ENCODE measurements around the gene RYR1. TPM values are rescaled to one million over a fixed set of nuclear protein-coding genes. Genes with fewer than 3 reads are reported as not detected.

RYR1 gene
- total and polyA plus RNA-seq, 2 of the 8 experiments (the other 6 are each of a cell fraction or from before 2014, with no cell fraction given) = 5.8 to 11.8 TPM

DNA sequence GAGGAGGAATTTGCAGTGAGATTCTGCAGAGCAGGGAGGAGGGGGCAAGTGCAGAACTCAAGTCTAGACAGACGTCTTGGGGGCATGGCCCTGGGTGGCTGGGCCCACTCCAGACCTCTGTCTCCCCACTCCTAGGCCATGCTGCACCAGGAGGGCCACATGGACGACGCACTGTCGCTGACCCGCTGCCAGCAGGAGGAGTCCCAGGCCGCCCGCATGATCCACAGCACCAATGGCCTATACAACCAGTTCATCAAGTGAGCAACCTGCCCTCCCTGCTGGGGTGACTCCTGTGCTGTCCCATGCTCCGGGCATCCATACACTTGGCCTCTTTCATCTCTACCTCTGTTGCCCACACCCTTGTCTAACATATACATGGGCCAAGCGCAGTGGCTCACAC is 18.1 kb downstream of the RYR1 start:
- CTCF ChIA-PET (ENCODE audit: partially characterized antibody) = interaction anchor here (3.1 kb wide), 1 partner anchor 48 kb away, joined by 22 read pairs; the partner anchor contains the start of gene FAM98C
- no peak overlapping the region for H2BK15ac ChIP-seq (ENCODE audit: low read length)
- H2AFZ ChIP-seq (ENCODE audit: low read length) = no peak overlapping the region
- H3K4me3 ChIP-seq (ENCODE audit: extremely low read depth in 1 of 4, insufficient read depth in 2 of 4, low read depth in 3 of 4, low read length in 4 of 4) = no peak overlapping the region
- no peaks in the 10 kb centered on the region for H3K23me2 ChIP-seq (ENCODE audit: low read depth, low read length)
- TF ChIP-seq BRCA1 (IDR thresholded peaks at IDR 0.05; ENCODE audit: low read depth, low read length) = no peak
- TF ChIP-seq TAF7 (optimal IDR thresholded peaks at IDR 0.05; ENCODE audit: borderline replicate concordance, low read depth, low read length) = no peak
- TF ChIP-seq NANOG (IDR thresholded peaks at IDR 0.05; ENCODE audit: insufficient read depth, low read depth, low read length, poor library complexity, severe bottlenecking) = no peak
- TF ChIP-seq SP4 (IDR thresholded peaks at IDR 0.05; ENCODE audit: low read length) = no peak
- TF ChIP-seq CEBPB (IDR thresholded peaks at IDR 0.05; ENCODE audit: low read depth, low read length) = no peak
- H3K79me2 ChIP-seq (ENCODE audit: control insufficient read depth in 1 of 2, insufficient read depth in 2 of 2, low read length in 2 of 2) = no peaks in the 10 kb centered on the region
- no peak overlapping the region for H3K23ac ChIP-seq (ENCODE audit: insufficient read length)
- H4K5ac ChIP-seq (ENCODE audit: insufficient read length, low read depth, low read length) = no peak overlapping the region
- H3K27ac ChIP-seq (ENCODE audit: low read depth, low read length) = no peak overlapping the region
- no peaks in the 10 kb centered on the region; the same call in 1 of the 2 replicates for H3K79me1 ChIP-seq (ENCODE audit: low read depth, low read length)
- H4K20me1 ChIP-seq (replicated peaks in 1 of 2; ENCODE audit: control insufficient read depth in 1 of 2, insufficient read depth in 2 of 2, low read length in 2 of 2) = peaks cover 2 to 4% of the 10 kb centered on the region in 2 experiments
- no peak overlapping the region for H2BK12ac ChIP-seq (ENCODE audit: low read depth, low read length)
- no peak for FAIRE-seq
- peaks cover 6 to 18% (median 9%) of the 10 kb centered on the region in 4 experiments; a peak in 6 of 8 replicates for H3K36me3 ChIP-seq (ENCODE audit: control insufficient read depth in 2 of 4, insufficient read depth in 4 of 4, low read length in 3 of 4)
- peaks cover 0 to 5% (median 2%) of the 10 kb centered on the region in 4 experiments; a peak in 5 of 7 replicates for H3K4me1 ChIP-seq (replicated peaks in 1 of 4; ENCODE audit: control insufficient read depth in 3 of 4, insufficient read depth in 4 of 4, low read length in 3 of 4)
- no peak for DNase-seq (ENCODE audit: low read depth in 1 of 2, low spot score in 2 of 2)
- 89% methylated on average over 9 of the region's 9 CpGs; no CpG with 5 or more reads in 1 of the 2 experiments for WGBS, 2 experiments (ENCODE audit: extremely low coverage in 1 of 2, insufficient coverage in 1 of 2, insufficient read length in 1 of 2, insufficient replicate concordance in 2 of 2, low coverage in 1 of 2, low lambda C conversion rate in 2 of 2, missing lambda C conversion rate in 1 of 2)
- no peaks in the 10 kb centered on the region for H3K9me3 ChIP-seq (ENCODE audit: insufficient read depth in 2 of 2, low read depth in 1 of 2, low read length in 1 of 2)
- no peak overlapping the region for H3K56ac ChIP-seq (replicated peaks; ENCODE audit: insufficient read length, low read depth, low read length)
- H3K9ac ChIP-seq (replicated peaks in 1 of 4; ENCODE audit: extremely low read depth in 1 of 4, low read depth in 3 of 4, low read length in 3 of 4) = no peak overlapping the region
- no peaks in the 10 kb centered on the region for H3K27me3 ChIP-seq (replicated peaks in 1 of 4; ENCODE audit: control insufficient read depth in 3 of 4, extremely low read depth in 1 of 4, insufficient read depth in 3 of 4, low read length in 3 of 4)
- H3K4me2 ChIP-seq (ENCODE audit: insufficient read depth in 1 of 2, low read depth in 2 of 2, low read length in 2 of 2) = no peak overlapping the region
- no peak overlapping the region for H2BK5ac ChIP-seq (ENCODE audit: low read depth, low read length)
- no peak overlapping the region for H4K91ac ChIP-seq (replicated peaks; ENCODE audit: insufficient read length, low read length)
- no peak overlapping the region for H2BK20ac ChIP-seq (ENCODE audit: low read length)
- no peak overlapping the region for H3K18ac ChIP-seq (ENCODE audit: extremely low read depth, low read length)
- no peak overlapping the region for H2AK5ac ChIP-seq (ENCODE audit: low read depth, low read length)
- no peak overlapping the region for H2BK120ac ChIP-seq (replicated peaks; ENCODE audit: low read depth, low read length)
- H4K8ac ChIP-seq (ENCODE audit: extremely low read depth, insufficient read depth, low read length) = no peak overlapping the region
- POLR2A ChIA-PET (ENCODE audit: partially characterized antibody) = interaction anchor here (0.7 to 2.0 kb wide), 8 partner anchors 12 to 61 kb away, joined by 3 to 7 read pairs (median 3); no protein-coding TSS in a partner anchor
- H3K14ac ChIP-seq (ENCODE audit: insufficient read length) = no peak overlapping the region
- H3K4ac ChIP-seq (replicated peaks; ENCODE audit: insufficient read length, low read depth, low read length) = no peak overlapping the region
